AG04450 (cell line): ENCODE measurements around the gene MDFIC2. TPM values are rescaled to one million over a fixed set of nuclear protein-coding genes. Genes with fewer than 3 reads are reported as not detected.

Experiments used
- CTCF ChIA-PET: fragments of 300-600, 350-600 bp; formaldehyde crosslinking; extraction: SDS; loops from one replicate; lab custom pipeline; 2022; ENCODE audit warnings: antibody characterized with exemption, inconsistent platforms; lab: Charles Lee
- POLR2A ChIA-PET: fragments of 350-600 bp; formaldehyde crosslinking; extraction: SDS; loops from one replicate; lab custom pipeline; 2021; ENCODE audit warnings: antibody characterized with exemption, inconsistent platforms; lab: Yijun Ruan, JAX
- DNase-seq: peaks from one replicate; pipeline ENCODE4 v3.0.0-alpha.2; 2011; ENCODE audit warnings: low read depth, low spot score
- H3K27ac ChIP-seq: one replicate; pipeline ENCODE4 v1.5.1; 2012; ENCODE audit warnings: low read depth, low read length, control low read depth
- H3K27me3 ChIP-seq: one replicate; pipeline ENCODE4 v1.6.0; 2012; ENCODE audit warnings: low read length; ENCODE audit not compliant: control insufficient read depth, insufficient read depth
- H3K4me3 ChIP-seq: 2 replicates; pipeline ENCODE4 v1.5.1; 2011; ENCODE audit warnings: mild to moderate bottlenecking, low read depth, low read length, control low read depth
- H3K9me3 ChIP-seq: 2 replicates; pipeline ENCODE4 v1.5.1; 2012; ENCODE audit warnings: low read length; ENCODE audit not compliant: control insufficient read depth, insufficient read depth
- CTCF ChIP-seq: IDR thresholded peaks from 2 replicates; pipeline ENCODE4 v1.5.1; 2011; ENCODE audit warnings: low read depth, low read length, control low read depth, inconsistent platforms
- polyA plus RNA-seq: library from polyadenylated mRNA; depleted of rRNA; stranded (reverse); fragments of >200 nt; gene quantifications from 2 replicates; pipeline ENCODE4 v1.2.3, GENCODE V29; 2011

The MDFIC2 gene
- polyA plus RNA-seq, 1 experiment, result not detected

- POLR2A ChIA-PET, result no interaction called here
- no peaks in the 10 kb centered on the region for H3K9me3 ChIP-seq
- CTCF ChIA-PET, result no interaction called here
- H3K4me3 ChIP-seq, result no peak overlapping the region
- no peak for TF ChIP-seq CTCF
- DNase-seq, result no peak
- no peak overlapping the region for H3K27ac ChIP-seq
- no peaks in the 10 kb centered on the region for H3K27me3 ChIP-seq
Measured at GRCh38 chr3:70242297-70242882, 70.0 kb downstream of the MDFIC2 start.

GRCh38 chr3:70233812-70234211, 78.6 kb downstream of the MDFIC2 start:
- no peak for TF ChIP-seq CTCF
- ChIA-PET POLR2A (no interaction called here), CTCF (no interaction called here)
- Histone ChIP-seq H3K9me3 (no peaks in the 10 kb centered on the region), H3K27me3 (no peaks in the 10 kb centered on the region), H3K4me3 (no peak overlapping the region), H3K27ac (no peak overlapping the region)
- no peak for DNase-seq

GRCh38 chr3:70233112-70233511, 79.3 kb downstream of the MDFIC2 start:
- no peak overlapping the region for H3K4me3 ChIP-seq
- POLR2A ChIA-PET, result no interaction called here
- H3K9me3 ChIP-seq, result no peaks in the 10 kb centered on the region
- DNase-seq, result no peak
- TF ChIP-seq CTCF, result no peak
- CTCF ChIA-PET, result no interaction called here
- H3K27ac ChIP-seq, result no peak overlapping the region
- no peaks in the 10 kb centered on the region for H3K27me3 ChIP-seq

GRCh38 chr3:70231266-70231701, 81.2 kb downstream of the MDFIC2 start:
- no peak for TF ChIP-seq CTCF
- DNase-seq, result no peak
- Histone ChIP-seq H3K27me3 (no peaks in the 10 kb centered on the region), H3K27ac (no peak overlapping the region), H3K9me3 (no peaks in the 10 kb centered on the region), H3K4me3 (no peak overlapping the region)
- CTCF ChIA-PET, result no interaction called here
- POLR2A ChIA-PET, result no interaction called here

- ChIA-PET CTCF (no interaction called here), POLR2A (no interaction called here)
- H3K27me3 ChIP-seq, result no peaks in the 10 kb centered on the region
- H3K9me3 ChIP-seq, result no peaks in the 10 kb centered on the region
- no peak for DNase-seq
- H3K4me3 ChIP-seq, result no peak overlapping the region
- H3K27ac ChIP-seq, result no peak overlapping the region
- no peak for TF ChIP-seq CTCF
Measured at GRCh38 chr3:70227437-70227836, 85.0 kb downstream of the MDFIC2 start.
